ENCODE measurements around the gene ARMH2. TPM values are rescaled to one million over a fixed set of nuclear protein-coding genes. Genes with fewer than 3 reads are reported as not detected.

Gene ARMH2
- total and polyA plus RNA-seq, 10 of the 15 experiments (the other 5 are each of a cell fraction or from before 2014, with no cell fraction given), result 0.18 to 0.46 TPM; not detected in 8

GRCh38 chr6:24821860-24822444, 23.2 kb upstream of the ARMH2 start (continued):
- no peak for TF ChIP-seq FOXM1 (IDR thresholded peaks at IDR 0.05; ENCODE audit: low read depth, low read length)
- TF ChIP-seq CBX3 (IDR thresholded peaks at IDR 0.05; ENCODE audit: borderline replicate concordance, low read depth), result no peak
- no peak for TF ChIP-seq E4F1 (IDR thresholded peaks at IDR 0.05; ENCODE audit: borderline replicate concordance, partially characterized antibody)

GRCh38 chr6:24818346-24818745, 19.6 kb upstream of the ARMH2 start:
- intact Hi-C loops (cut with micrococcal nuclease; ENCODE audit: unreplicated experiment) (no loop called here), in situ Hi-C loops (cut with MboI) (no loop called here)
- no peak for ATAC-seq
- DNase-seq (ENCODE audit: low read depth, low spot score), result no peak
- Histone ChIP-seq H3K36me3 (ENCODE audit: control insufficient read depth in 2 of 2, insufficient read depth in 2 of 2, low read length in 1 of 2) (no peaks in the 10 kb centered on the region), H3K9ac (ENCODE audit: control insufficient read depth, insufficient read depth, low read length) (no peak overlapping the region), H3K9me3 (replicated peaks; ENCODE audit: control insufficient read depth, insufficient read depth, low read length) (no peaks in the 10 kb centered on the region), H4K20me1 (ENCODE audit: control insufficient read depth, insufficient read depth) (no peaks in the 10 kb centered on the region), H3K27ac (ENCODE audit: control insufficient read depth, insufficient read depth) (no peak overlapping the region), H3K79me2 (ENCODE audit: control insufficient read depth, insufficient read depth, low read length) (no peaks in the 10 kb centered on the region), H2AFZ (ENCODE audit: control insufficient read depth, low read depth, low read length) (no peak overlapping the region), H3K27me3 (replicated peaks in 1 of 2; ENCODE audit: control insufficient read depth in 2 of 2, insufficient read depth in 2 of 2, low read length in 1 of 2) (no peaks in the 10 kb centered on the region), H3K4me1 (ENCODE audit: control insufficient read depth, insufficient read depth, low read length) (no peaks in the 10 kb centered on the region), H3K4me2 (ENCODE audit: control insufficient read depth, insufficient read depth) (no peak overlapping the region), H3K4me3 (no peak overlapping the region)
- ChIA-PET POLR2A (no interaction called here), SMC1A (ENCODE audit: uncharacterized antibody, unreplicated experiment) (interaction anchor here (0.9 to 1.4 kb wide), 4 partner anchors 8 to 199 kb away, joined by 3 to 4 read pairs (median 3); no protein-coding TSS in a partner anchor), CTCF (interaction anchor here (1.2 to 2.0 kb wide), 2 partner anchors 8 to 10 kb away, joined by 6 to 9 read pairs; no protein-coding TSS in a partner anchor), RAD21 (ENCODE audit: unreplicated experiment) (interaction anchor here (1.0 to 1.4 kb wide), 2 partner anchors 9 to 173 kb away, joined by 3 read pairs; no protein-coding TSS in a partner anchor)
- WGBS (ENCODE audit: insufficient coverage, insufficient replicate concordance, low lambda C conversion rate, missing lambda C conversion rate), result 92% methylated on average over 2 of the region's 2 CpGs
- BruUV-seq (replicated peaks), result no TSS peak
- TF ChIP-seq SRF (IDR thresholded peaks at IDR 0.05; ENCODE audit: low read depth in 2 of 2, low read length in 2 of 2) (no peak), FOXM1 (IDR thresholded peaks at IDR 0.05; ENCODE audit: low read depth, low read length) (no peak), SP1 (IDR thresholded peaks at IDR 0.05; ENCODE audit: low read depth, low read length) (no peak), SREBF2 (IDR thresholded peaks at IDR 0.05; ENCODE audit: low read length) (no peak), USF2 (IDR thresholded peaks at IDR 0.05; ENCODE audit: borderline replicate concordance, low read depth, low read length) (no peak), ZNF274 (IDR thresholded peaks at IDR 0.05; ENCODE audit: insufficient read depth, insufficient read length) (no peak), NFXL1 (IDR thresholded peaks at IDR 0.05; ENCODE audit: borderline replicate concordance) (no peak), PRDM15 (CRISPR knock-in tag; IDR thresholded peaks at IDR 0.05) (no peak), TBL1XR1 (IDR thresholded peaks at IDR 0.05; ENCODE audit: low read depth, low read length) (no peak)
- FAIRE-seq, result no peak

All from GM12878 (cell line).